RWPE2 (cell line): ENCODE measurements around the gene FADS1.
A peak's percentile ranks its signal among the peaks of the same experiment; 100 is the strongest.

Experiments
- ATAC-seq: fragments of 200-7000 bp; cut with Tn5 transposase; 3 replicates; pipeline ENCODE4 v1.9.1; 2021; ENCODE audit warnings: low read depth
- DNase-seq: peaks from one replicate; pipeline ENCODE4 v3.0.0-alpha.2; 2020; ENCODE audit warnings: low spot score
- H3K27ac ChIP-seq: fragments of 450-650 bp; 2 replicates; pipeline ENCODE4 v1.5.1; 2017; ENCODE audit warnings: mild to moderate bottlenecking; ENCODE audit not compliant: poor library complexity, severe bottlenecking
- H3K27me3 ChIP-seq: fragments of 250-450 bp; sonication (Bioruptor Pico); 2 replicates; pipeline ENCODE4 v1.5.1; 2021; ENCODE audit warnings: mild to moderate bottlenecking, moderate library complexity; ENCODE audit not compliant: insufficient read depth, poor library complexity, severe bottlenecking
- H3K36me3 ChIP-seq: fragments of 250-450 bp; sonication (Bioruptor Pico); 2 replicates; pipeline ENCODE4 v1.5.1; 2020; ENCODE audit warnings: low read depth, mild to moderate bottlenecking, moderate library complexity
- H3K4me1 ChIP-seq: fragments of 250-450 bp; sonication (Bioruptor Pico); 2 replicates; pipeline ENCODE4 v1.5.1; 2021; ENCODE audit warnings: mild to moderate bottlenecking, moderate library complexity; ENCODE audit not compliant: insufficient read depth, poor library complexity, severe bottlenecking
- H3K4me3 ChIP-seq: fragments of 250-450 bp; sonication (Bioruptor Pico); 2 replicates; pipeline ENCODE4 v1.5.1; 2021; ENCODE audit warnings: mild to moderate bottlenecking, moderate library complexity; ENCODE audit not compliant: severe bottlenecking
- H3K9me3 ChIP-seq: fragments of 250-450 bp; sonication (Bioruptor Pico); 2 replicates; pipeline ENCODE4 v1.5.1; 2021; ENCODE audit warnings: mild to moderate bottlenecking, moderate library complexity; ENCODE audit not compliant: severe bottlenecking
- CTCF ChIP-seq: fragments of 450-650 bp; IDR thresholded peaks from one replicate; pipeline ENCODE4 v1.5.1; 2017; ENCODE audit warnings: mild to moderate bottlenecking, moderate library complexity; ENCODE audit not compliant: poor library complexity, severe bottlenecking

FADS1 gene

GRCh38 chr11:61828379-61828628, 11.5 kb upstream of the FADS1 start:
- no peaks in the 10 kb centered on the region for H3K9me3 ChIP-seq
- ATAC-seq (no peak), DNase-seq (no peak)

GRCh38 chr11:61827571-61828378, 11.0 kb upstream of the FADS1 start, which contains the start of gene FADS2:
FADS2 (plus strand) TSS chr11:61828300; CDS start chr11:61828391, 91 bp downstream.
- Histone ChIP-seq H3K27ac (peak within 1 kb of the TSS; percentile 76), H3K9me3 (no peaks in the 10 kb centered on the region), H3K4me1 (peaks cover 11% of the 10 kb centered on the region), H3K4me3 (peak within 1 kb of the TSS; percentile 54), H3K27me3 (no peaks in the 10 kb centered on the region), H3K36me3 (peaks cover 39% of the 10 kb centered on the region)
- ATAC-seq, result peak; percentile 80
- peak; percentile 97 for DNase-seq
- TF ChIP-seq CTCF, result no peak

More at GRCh38 chr11:61828379-61828628, 11.5 kb upstream of the FADS1 start:
- H3K4me3 ChIP-seq, result peak overlapping the region; percentile 54
- H3K27ac ChIP-seq, result peak overlapping the region; percentile 76
- peaks cover 42% of the 10 kb centered on the region for H3K36me3 ChIP-seq
- H3K4me1 ChIP-seq, result peaks cover 11% of the 10 kb centered on the region
- no peak for TF ChIP-seq CTCF
- no peaks in the 10 kb centered on the region for H3K27me3 ChIP-seq

GRCh38 chr11:61826930-61827570, 10.2 kb upstream of the FADS1 start:
- Histone ChIP-seq H3K4me1 (peaks cover 11% of the 10 kb centered on the region), H3K27me3 (no peaks in the 10 kb centered on the region), H3K9me3 (no peaks in the 10 kb centered on the region), H3K4me3 (peak overlapping the region; percentile 54), H3K36me3 (peaks cover 31% of the 10 kb centered on the region), H3K27ac (peak overlapping the region; percentile 76)
- no peak for TF ChIP-seq CTCF
- ATAC-seq (no peak), DNase-seq (no peak)

- no peaks in the 10 kb centered on the region for H3K27me3 ChIP-seq
- DNase-seq (no peak), ATAC-seq (peak; percentile 59)
- H3K9me3 ChIP-seq, result no peaks in the 10 kb centered on the region
- H3K4me3 ChIP-seq, result no peak overlapping the region
- TF ChIP-seq CTCF, result no peak
- H3K36me3 ChIP-seq, result peaks cover 6% of the 10 kb centered on the region
- peaks cover 30% of the 10 kb centered on the region for H3K4me1 ChIP-seq
- H3K27ac ChIP-seq, result peak overlapping the region; percentile 92
These were observed 3.4 kb upstream of the FADS1 start for GRCh38 chr11:61820174-61820573.
